Measurements from ENCODE around the gene CREBBP.

DNA sequence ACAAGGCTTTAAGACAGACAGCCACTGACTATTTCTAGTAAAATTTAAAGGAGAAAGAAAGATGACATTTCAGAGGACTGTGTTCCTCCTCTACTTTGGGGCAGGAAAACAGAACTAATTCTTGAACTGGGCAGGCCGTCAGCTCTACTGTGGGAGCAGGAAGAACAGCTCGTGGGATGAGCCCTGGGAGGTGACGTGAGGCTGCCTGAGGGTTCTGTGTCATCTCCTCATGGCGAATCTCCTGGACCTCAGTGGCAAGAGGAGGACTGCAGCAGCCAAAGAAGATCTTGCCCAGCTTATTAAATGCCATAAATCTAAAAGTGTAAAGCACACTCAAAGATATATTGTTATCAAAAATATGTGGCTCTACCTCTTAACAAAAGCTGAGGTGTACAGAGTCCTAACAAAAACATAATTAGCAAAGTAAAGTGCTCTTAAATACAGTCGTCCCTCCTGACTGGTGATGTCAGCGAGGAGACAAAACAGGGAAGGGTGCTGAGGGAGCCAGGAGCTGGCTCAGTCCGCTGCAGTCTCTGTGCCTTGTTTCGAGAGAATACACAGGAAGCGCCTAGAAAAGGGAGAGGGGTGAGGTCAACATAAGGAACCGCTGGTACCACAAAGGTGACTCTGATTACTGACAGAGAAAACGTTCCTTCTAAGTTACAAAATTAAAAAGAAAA, 58.0 kb downstream of the CREBBP start:
- no peak for TF ChIP-seq POLR2AphosphoS5 (IDR thresholded peaks at IDR 0.05; ENCODE audit: low read depth, low read length)
- no peak for TF ChIP-seq POLR2A (IDR thresholded peaks at IDR 0.05; ENCODE audit: low read depth, low read length)
- no peak for TF ChIP-seq TAF1 (IDR thresholded peaks at IDR 0.05; ENCODE audit: low read depth, low read length)
- TF ChIP-seq PAX5 (IDR thresholded peaks at IDR 0.05; ENCODE audit: insufficient read depth, low read length, severe bottlenecking) = no peak
- no peak for TF ChIP-seq SPI1 (IDR thresholded peaks at IDR 0.05; ENCODE audit: low read depth, low read length)
